ENCODE results near the gene AATF.
"Not testable (repeated sequence)": the region's sequence is repeated elsewhere in the genome, so short reads cannot be mapped to it uniquely, and the experiment has no call there.

The AATF gene

GRCh38 chr17:37052450-37052849 lies 103.7 kb downstream of the AATF start:
- no peaks in the 10 kb centered on the region for H3K9me3 Mint-ChIP-seq (ENCODE audit: low read depth)
- H3K27ac Mint-ChIP-seq: no peak overlapping the region
- peaks cover 15% of the 10 kb centered on the region for H3K36me3 Mint-ChIP-seq
- no peaks in the 10 kb centered on the region for H3K27me3 Mint-ChIP-seq
- H3K4me1 Mint-ChIP-seq (ENCODE audit: low read depth): peaks cover 6% of the 10 kb centered on the region
- H3K4me3 Mint-ChIP-seq: no peak overlapping the region

DNA sequence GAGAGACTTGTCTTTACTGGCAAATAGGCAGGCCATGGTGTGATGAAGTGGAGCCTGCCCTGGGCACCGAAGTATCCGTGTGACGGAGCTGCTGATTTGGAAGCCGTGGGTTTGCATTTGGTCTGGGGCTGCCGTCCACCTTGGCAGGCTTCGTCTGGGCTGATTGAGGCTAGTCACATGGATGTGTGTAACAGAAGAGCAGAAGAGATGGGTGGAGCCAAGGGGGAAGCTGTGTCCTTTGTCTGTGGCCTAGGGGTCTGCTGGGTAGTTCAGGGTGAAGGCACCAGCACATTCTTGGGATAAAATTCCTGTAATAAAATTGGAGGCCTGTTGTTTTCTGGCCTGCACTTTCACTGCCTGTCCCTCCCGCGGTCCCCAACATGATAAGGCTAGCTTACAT lies 106.1 kb downstream of the AATF start:
- no peaks in the 10 kb centered on the region for H3K27me3 Mint-ChIP-seq
- H3K4me3 Mint-ChIP-seq: no peak overlapping the region
- no peak overlapping the region for H3K27ac Mint-ChIP-seq
- no peaks in the 10 kb centered on the region for H3K4me1 Mint-ChIP-seq (ENCODE audit: low read depth)
- peaks cover 19% of the 10 kb centered on the region for H3K36me3 Mint-ChIP-seq
- no peaks in the 10 kb centered on the region for H3K9me3 Mint-ChIP-seq (ENCODE audit: low read depth)

GRCh38 chr17:37056622-37057021 lies 107.9 kb downstream of the AATF start:
- H3K27ac Mint-ChIP-seq: no peak overlapping the region
- H3K4me3 Mint-ChIP-seq: no peak overlapping the region
- H3K4me1 Mint-ChIP-seq (ENCODE audit: low read depth): no peaks in the 10 kb centered on the region
- peaks cover 19% of the 10 kb centered on the region for H3K36me3 Mint-ChIP-seq
- H3K9me3 Mint-ChIP-seq (ENCODE audit: low read depth): no peaks in the 10 kb centered on the region
- no peaks in the 10 kb centered on the region for H3K27me3 Mint-ChIP-seq

GRCh38 chr17:37059493-37059892 lies 110.7 kb downstream of the AATF start:
- H3K9me3 Mint-ChIP-seq (ENCODE audit: low read depth): no peaks in the 10 kb centered on the region
- no peaks in the 10 kb centered on the region for H3K4me1 Mint-ChIP-seq (ENCODE audit: low read depth)
- peaks cover 14% of the 10 kb centered on the region for H3K36me3 Mint-ChIP-seq
- H3K4me3 Mint-ChIP-seq: no peak overlapping the region
- H3K27me3 Mint-ChIP-seq: no peaks in the 10 kb centered on the region
- H3K27ac Mint-ChIP-seq: no peak overlapping the region

DNA sequence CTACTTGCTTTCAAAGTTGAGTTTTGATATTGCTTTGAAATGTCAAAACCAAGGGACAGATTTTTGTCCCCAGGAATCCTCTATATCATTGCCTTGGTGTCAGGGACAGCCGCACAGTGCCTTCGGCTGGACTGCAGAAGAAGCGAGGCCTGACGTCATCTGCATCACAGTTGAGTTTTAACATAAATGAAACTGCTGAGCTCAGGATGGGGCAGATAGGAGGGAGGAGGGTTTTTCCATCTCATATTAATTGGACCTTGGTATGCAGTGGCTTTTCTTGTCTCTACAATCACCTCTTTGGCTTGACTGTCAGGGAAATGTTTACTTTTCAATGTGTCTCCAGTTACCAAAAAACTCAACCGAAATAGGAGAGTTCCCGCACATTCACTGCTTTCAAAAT lies 111.3 kb downstream of the AATF start:
- Mint-ChIP-seq H3K27me3 (no peaks in the 10 kb centered on the region), H3K9me3 (ENCODE audit: low read depth) (no peaks in the 10 kb centered on the region), H3K4me1 (ENCODE audit: low read depth) (no peaks in the 10 kb centered on the region), H3K27ac (no peak overlapping the region), H3K36me3 (peaks cover 14% of the 10 kb centered on the region), H3K4me3 (no peak overlapping the region)

- Mint-ChIP-seq H3K9me3 (ENCODE audit: low read depth) (no peaks in the 10 kb centered on the region), H3K36me3 (peaks cover 13% of the 10 kb centered on the region), H3K27me3 (no peaks in the 10 kb centered on the region), H3K4me3 (no peak overlapping the region), H3K27ac (no peak overlapping the region), H3K4me1 (ENCODE audit: low read depth) (no peaks in the 10 kb centered on the region)
Observed at GRCh38 chr17:37060928-37061327, 112.2 kb downstream of the AATF start.

DNA sequence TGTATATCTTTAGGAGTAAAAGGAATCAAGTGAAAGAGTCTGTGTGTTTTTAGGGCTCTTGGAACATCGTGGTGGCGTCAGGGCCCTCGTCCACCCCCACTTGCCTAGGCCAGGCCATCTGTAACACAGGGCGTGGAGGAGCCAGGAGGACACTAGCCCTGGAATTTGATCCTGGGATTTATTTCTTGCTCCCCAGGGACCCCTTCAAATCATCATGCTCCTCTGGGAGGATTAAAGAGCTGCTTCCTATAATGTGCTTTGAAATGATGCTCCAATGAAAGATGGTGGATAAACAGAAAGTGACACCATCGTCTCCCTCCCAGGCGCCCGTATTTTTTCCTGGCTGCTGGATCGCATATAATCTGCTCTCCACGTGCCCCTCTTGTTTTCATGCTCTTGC lies 113.3 kb downstream of the AATF start:
- peaks cover 5% of the 10 kb centered on the region for H3K36me3 Mint-ChIP-seq
- no peak overlapping the region for H3K4me3 Mint-ChIP-seq
- H3K27me3 Mint-ChIP-seq: no peaks in the 10 kb centered on the region
- no peaks in the 10 kb centered on the region for H3K9me3 Mint-ChIP-seq (ENCODE audit: low read depth)
- H3K4me1 Mint-ChIP-seq (ENCODE audit: low read depth): no peaks in the 10 kb centered on the region
- no peak overlapping the region for H3K27ac Mint-ChIP-seq

DNA sequence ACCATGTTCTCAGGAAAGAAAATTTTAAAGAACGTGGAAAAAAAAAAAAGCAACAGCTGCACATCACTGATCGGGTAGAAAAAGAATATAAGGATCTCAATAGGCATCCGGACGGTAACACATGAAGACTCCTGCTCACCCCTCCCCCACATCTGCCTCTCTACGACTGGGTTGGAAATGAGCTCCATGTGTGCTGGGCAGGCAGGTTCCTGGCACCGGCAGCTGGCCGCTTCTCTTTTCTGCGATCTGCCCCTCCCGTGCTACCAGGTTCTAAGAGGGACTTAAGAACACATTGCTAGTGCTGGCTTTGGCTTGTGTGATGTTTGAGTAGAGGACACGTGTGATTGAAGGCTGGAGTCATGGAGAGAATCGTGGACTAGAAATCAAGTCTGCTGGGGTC lies 115.5 kb downstream of the AATF start:
- Mint-ChIP-seq H3K27me3 (no peaks in the 10 kb centered on the region), H3K9me3 (ENCODE audit: low read depth) (no peaks in the 10 kb centered on the region), H3K27ac (no peak overlapping the region)

GRCh38 chr17:37064956-37065355 lies 116.2 kb downstream of the AATF start:
- Mint-ChIP-seq H3K4me3 (no peak overlapping the region), H3K27me3 (no peaks in the 10 kb centered on the region), H3K4me1 (ENCODE audit: low read depth) (no peaks in the 10 kb centered on the region), H3K9me3 (ENCODE audit: low read depth) (no peaks in the 10 kb centered on the region), H3K36me3 (no peaks in the 10 kb centered on the region), H3K27ac (no peak overlapping the region)

More for the DNA sequence above, 115.5 kb downstream of the AATF start:
- no peaks in the 10 kb centered on the region for H3K4me1 Mint-ChIP-seq (ENCODE audit: low read depth)
- no peaks in the 10 kb centered on the region for H3K36me3 Mint-ChIP-seq
- no peak overlapping the region for H3K4me3 Mint-ChIP-seq

DNA sequence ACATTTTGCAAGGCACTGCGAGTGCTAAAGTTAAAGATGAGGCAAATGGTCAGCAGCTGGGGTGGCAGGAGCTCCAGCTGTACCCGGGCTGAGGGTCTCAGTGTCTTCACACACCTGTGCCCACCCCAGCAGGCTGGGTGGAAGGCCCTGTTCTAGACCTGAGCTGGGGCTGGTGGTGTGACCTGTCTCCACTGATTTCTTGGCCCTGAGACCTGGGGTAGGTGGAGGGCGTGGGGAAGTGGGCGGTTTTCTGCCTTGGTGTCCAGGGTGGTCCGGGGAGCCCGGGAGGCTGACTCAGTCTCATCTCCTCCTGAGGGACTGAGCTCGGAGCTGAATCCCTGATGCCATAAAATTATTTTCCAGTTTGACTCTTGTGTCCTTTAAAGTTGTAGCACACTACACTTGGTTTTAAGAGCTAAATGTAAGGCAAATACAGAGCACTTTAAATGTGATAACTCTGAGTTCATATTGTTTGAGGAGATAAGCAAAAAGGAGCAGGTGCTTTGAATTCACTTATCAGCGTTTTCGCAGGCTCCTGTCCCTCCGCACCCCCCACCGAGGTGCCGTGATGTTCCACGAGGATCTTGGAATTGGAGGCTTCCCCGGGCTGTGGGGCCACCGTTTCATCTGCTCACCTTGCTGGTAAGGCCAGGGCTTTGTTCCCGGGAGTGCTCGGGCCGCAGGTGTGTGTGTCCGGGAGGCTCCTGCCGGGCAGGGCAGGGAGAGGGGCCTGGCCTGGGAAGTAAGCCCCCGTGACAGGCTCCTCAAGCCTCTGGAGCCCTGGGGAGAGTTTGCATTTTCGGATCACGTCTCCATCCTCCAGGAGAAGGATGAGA lies 117.0 kb downstream of the AATF start:
- H3K4me3 Mint-ChIP-seq: no peak overlapping the region

GRCh38 chr17:37066322-37067255 lies 117.8 kb downstream of the AATF start:
- H3K9me3 Mint-ChIP-seq (ENCODE audit: low read depth): no peaks in the 10 kb centered on the region
- H3K4me1 Mint-ChIP-seq (ENCODE audit: low read depth): no peaks in the 10 kb centered on the region
- H3K27me3 Mint-ChIP-seq: no peaks in the 10 kb centered on the region
- H3K4me3 Mint-ChIP-seq: no peak overlapping the region
- H3K27ac Mint-ChIP-seq: no peak overlapping the region
- no peaks in the 10 kb centered on the region for H3K36me3 Mint-ChIP-seq

More for the DNA sequence above, 117.0 kb downstream of the AATF start:
- Mint-ChIP-seq H3K36me3 (no peaks in the 10 kb centered on the region), H3K27ac (no peak overlapping the region), H3K4me1 (ENCODE audit: low read depth) (no peaks in the 10 kb centered on the region), H3K27me3 (no peaks in the 10 kb centered on the region), H3K9me3 (ENCODE audit: low read depth) (no peaks in the 10 kb centered on the region)

GRCh38 chr17:37067555-37068111 lies 118.9 kb downstream of the AATF start:
- Mint-ChIP-seq H3K36me3 (no peaks in the 10 kb centered on the region), H3K27ac (no peak overlapping the region), H3K4me1 (ENCODE audit: low read depth) (no peaks in the 10 kb centered on the region), H3K27me3 (no peaks in the 10 kb centered on the region), H3K9me3 (ENCODE audit: low read depth) (no peaks in the 10 kb centered on the region), H3K4me3 (no peak overlapping the region)

DNA sequence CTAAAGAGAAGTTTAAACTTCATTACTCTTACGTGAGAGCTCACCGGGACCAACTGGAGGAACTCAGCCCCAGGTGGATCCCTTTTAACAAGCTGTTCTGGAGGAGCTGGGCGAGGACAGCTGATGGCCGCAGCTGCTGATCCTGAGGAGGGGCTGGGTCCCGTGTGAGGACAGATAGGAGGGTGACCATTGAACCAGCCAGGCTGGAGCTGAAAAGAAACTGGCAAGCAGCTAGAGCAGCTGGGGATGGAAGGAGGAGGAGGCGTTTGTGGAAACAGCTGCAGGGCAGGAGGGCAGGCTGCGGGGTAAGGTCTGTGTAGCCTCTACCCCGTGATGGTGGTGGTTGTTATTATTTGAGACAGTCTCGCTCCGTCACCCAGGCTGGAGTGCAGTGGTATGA lies 119.5 kb downstream of the AATF start:
- Mint-ChIP-seq H3K4me1 (ENCODE audit: low read depth) (no peaks in the 10 kb centered on the region), H3K27ac (no peak overlapping the region), H3K36me3 (no peaks in the 10 kb centered on the region), H3K27me3 (no peaks in the 10 kb centered on the region), H3K4me3 (no peak overlapping the region), H3K9me3 (ENCODE audit: low read depth) (no peaks in the 10 kb centered on the region)

DNA sequence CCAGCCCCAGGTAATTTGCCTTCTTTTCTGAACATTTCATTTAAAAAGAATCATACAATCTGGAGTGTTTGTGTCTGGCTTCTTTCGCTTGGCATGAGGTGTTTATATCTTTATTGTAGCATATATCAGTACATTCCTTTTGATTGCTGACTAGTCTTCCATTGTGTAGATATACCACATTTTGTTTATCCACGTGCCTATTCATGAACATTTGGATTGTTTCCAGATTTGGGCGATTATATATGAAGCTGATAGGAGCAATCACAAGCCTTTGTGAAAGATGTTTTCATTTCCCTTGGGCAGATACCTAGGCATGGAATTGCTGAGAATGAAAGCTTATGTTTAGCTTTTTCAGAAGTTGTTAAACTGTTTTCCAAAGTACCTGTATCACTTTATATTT lies 120.3 kb downstream of the AATF start:
- Mint-ChIP-seq H3K27me3 (no peaks in the 10 kb centered on the region), H3K4me3 (no peak overlapping the region), H3K9me3 (ENCODE audit: low read depth) (no peaks in the 10 kb centered on the region), H3K36me3 (no peaks in the 10 kb centered on the region), H3K27ac (no peak overlapping the region), H3K4me1 (ENCODE audit: low read depth) (no peaks in the 10 kb centered on the region)

GRCh38 chr17:37073464-37073863 lies 124.7 kb downstream of the AATF start:
- not testable (repeated sequence) for H3K9me3 Mint-ChIP-seq (ENCODE audit: low read depth); H3K4me3 Mint-ChIP-seq; H3K27ac Mint-ChIP-seq; H3K4me1 Mint-ChIP-seq (ENCODE audit: low read depth); H3K27me3 Mint-ChIP-seq; H3K36me3 Mint-ChIP-seq

Measured in activated naive CD8-positive, alpha-beta T cell (primary cell).